Stimulated activated CD8-positive, alpha-beta memory T cell treated with anti-CD3 and anti-CD28 coated beads, Interleukin-4, amount 100 ng/mL, for 48 hours (primary cell): ENCODE results near the gene GAGE13.
"Not testable (repeated sequence)": the region's sequence is repeated elsewhere in the genome, so short reads cannot be mapped to it uniquely, and the experiment has no call there.

Experiments
- DNase-seq: peaks from one replicate; pipeline ENCODE4 v3.0.0-alpha.2; 2020

Gene GAGE13

DNA sequence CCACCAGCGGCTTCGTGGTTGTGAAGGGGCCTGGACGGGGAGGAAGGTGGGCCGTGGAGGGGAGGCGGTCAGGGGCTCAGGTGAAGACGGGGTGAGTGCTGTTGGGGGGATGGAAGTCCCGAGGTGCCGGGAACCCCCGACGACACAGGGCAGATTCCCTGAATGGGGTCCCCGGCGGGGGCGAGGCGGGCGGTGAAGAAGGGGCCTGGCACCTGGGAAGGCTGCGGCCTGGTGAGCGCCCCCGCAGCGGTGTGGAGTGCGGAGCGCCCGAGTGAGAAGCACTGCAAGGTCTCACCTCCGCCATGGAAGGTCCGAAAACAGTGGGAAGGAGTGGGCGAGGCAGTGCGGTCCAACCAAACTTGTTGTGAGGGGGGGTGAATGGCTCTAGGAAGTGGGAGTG is 459 bp downstream of the GAGE13 start:
- DNase-seq = not testable (repeated sequence)

DNA sequence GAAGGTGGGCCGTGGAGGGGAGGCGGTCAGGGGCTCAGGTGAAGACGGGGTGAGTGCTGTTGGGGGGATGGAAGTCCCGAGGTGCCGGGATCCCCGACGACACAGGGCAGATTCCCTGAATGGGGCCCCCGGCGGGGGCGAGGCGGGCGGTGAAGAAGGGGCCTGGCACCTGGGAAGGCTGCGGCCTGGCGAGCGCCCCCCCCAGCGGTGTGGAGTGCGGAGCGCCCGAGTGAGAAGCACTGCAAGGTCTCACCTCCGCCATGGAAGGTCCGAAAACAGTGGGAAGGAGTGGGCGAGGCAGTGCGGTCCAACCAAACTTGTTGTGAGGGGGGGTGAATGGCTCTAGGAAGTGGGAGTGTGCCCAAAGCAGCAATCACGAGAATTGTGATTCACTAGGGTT is 10.1 kb downstream of the GAGE13 start:
- DNase-seq = not testable (repeated sequence)

DNA sequence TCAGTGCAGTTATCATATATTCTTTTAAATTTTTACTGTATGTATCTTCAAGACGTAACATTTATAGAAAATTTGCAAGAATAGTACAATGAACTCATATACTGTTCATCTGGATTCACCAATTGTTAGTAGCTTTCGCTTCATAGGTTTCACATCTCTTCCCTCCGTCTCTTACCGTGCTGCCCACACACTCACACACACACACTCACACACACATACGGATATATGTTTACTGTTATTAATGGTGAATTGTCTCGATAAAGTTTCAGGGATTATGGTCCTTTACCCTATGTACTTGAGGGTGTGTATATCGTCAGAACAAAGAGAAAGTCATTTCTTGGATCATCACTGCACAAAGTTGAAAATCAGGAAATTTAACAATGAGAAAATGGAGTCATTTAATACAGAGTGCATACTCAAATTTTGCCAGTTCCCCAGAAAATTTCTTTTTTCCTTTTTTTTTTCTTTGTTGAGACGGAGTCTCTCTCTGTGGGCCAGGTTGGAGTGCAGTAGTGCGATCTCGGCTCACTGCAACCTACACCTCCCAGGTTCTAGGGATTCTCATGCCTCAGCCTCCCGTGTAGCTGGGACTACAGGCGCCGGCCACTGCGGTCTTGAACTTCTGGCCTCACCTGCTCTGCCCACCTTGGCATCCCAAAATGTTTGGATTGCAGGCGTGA is 13.3 kb downstream of the GAGE13 start:
- DNase-seq = not testable (repeated sequence)

DNA sequence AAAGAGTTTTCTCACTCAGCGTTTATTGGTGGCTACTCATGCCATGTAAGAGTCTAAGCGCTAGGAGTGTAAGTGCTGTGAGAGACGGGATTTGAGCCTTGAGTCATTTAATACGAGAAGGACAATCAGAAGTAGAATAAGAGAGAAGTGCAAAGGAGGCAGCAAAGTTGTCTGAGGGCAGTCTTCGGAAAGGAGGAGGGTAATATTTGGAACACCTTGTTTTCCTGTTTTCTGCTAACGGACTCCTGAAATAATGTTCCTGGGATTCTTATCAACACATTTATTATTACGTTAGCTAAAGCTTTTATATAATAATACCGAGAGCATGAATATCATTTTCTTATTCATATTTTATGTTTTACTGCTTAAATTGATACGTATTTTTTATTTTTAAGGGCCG is 14.0 kb downstream of the GAGE13 start:
- not testable (repeated sequence) for DNase-seq

DNA sequence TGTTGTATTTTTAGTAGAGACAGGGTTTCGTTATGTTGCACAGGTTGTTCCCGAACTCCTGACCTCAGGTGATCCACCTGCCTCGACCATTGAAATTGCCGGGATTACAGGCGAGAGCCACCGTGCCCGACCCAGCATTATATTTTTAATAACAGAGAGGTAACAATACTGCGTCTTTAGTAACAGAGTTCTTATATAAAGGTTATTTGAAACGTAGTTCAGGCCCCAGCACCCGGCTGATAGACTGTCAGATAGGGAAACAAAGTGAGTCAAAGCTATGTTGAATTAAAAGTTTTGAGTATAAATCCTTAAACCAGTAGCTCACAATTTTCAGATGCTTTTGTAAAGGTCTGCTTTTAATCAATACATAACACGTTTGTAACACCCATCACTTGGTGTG is 14.8 kb downstream of the GAGE13 start:
- peak; percentile 27 for DNase-seq
